Measurements from ENCODE around the gene C20orf141.

- TF ChIP-seq CTCF (IDR thresholded peaks at IDR 0.05; ENCODE audit: low read length) (no peak), EZH2 (IDR thresholded peaks at IDR 0.05; ENCODE audit: borderline replicate concordance, low read length) (no peak)
These were observed 5.1 kb upstream of the C20orf141 start for GRCh38 chr20:2809690-2810089.
